Adipose tissue (tissue), 3 donors: Measurements from ENCODE around the gene MDC1. TPM values are rescaled to one million over a fixed set of nuclear protein-coding genes. Genes with fewer than 3 reads are reported as not detected.
A peak's percentile ranks its signal among the peaks of the same experiment; 100 is the strongest.
"Not testable (repeated sequence)": the region's sequence is repeated elsewhere in the genome, so short reads cannot be mapped to it uniquely, and the experiment has no call there.

Source experiments
- H3K27ac ChIP-seq: one replicate; pipeline ENCODE4 v1.5.1; 2013; ENCODE audit warnings: low read depth, low read length
- WGBS, 3 donors: extraction: QIAGEN DNeasy Blood & Tissue Kit; methylation state at CpG; one replicate each; pipeline ENCODE4 v1.1.7; 2013; 5-methylcytosine and 5-hydroxymethylcytosine counted together
- polyA plus RNA-seq, 3 donors: library from polyadenylated mRNA; stranded (reverse); fragments of 200-250 nt; gene quantifications; one replicate each; pipeline ENCODE4 v1.2.3, GENCODE V29; 2013
- donor health status: healthy with polysubstance abuse.
- donor health status: Bipolar disorder and iron deficiency.
- donor health status: healthy.

The MDC1 gene
- polyA plus RNA-seq, 3 donors: 7.4 to 12.7 (median 7.8) TPM

GRCh38 chr6:30727920-30728553 lies 11.0 kb upstream of the MDC1 start:
- H3K27ac ChIP-seq: no peak overlapping the region
- 56 to 64% (median 61%) methylated on average over 7 of the region's 7 CpGs for WGBS, 3 donors

GRCh38 chr6:30726506-30727413 lies 9.7 kb upstream of the MDC1 start:
- WGBS, 3 donors: 84 to 90% (median 89%) methylated on average over 8 to 11 of the region's 11 CpGs

GRCh38 chr6:30725713-30726505 lies 8.8 kb upstream of the MDC1 start:
- WGBS, 3 donors: 59 to 72% (median 59%) methylated on average over 3 of the region's 3 CpGs
- no peak overlapping the region for H3K27ac ChIP-seq

More at GRCh38 chr6:30726506-30727413, 9.7 kb upstream of the MDC1 start:
- H3K27ac ChIP-seq: no peak overlapping the region

GRCh38 chr6:30724906-30725667 lies 8.0 kb upstream of the MDC1 start:
- 42 to 48% (median 46%) methylated on average over 6 of the region's 6 CpGs for WGBS, 3 donors
- no peak overlapping the region for H3K27ac ChIP-seq

GRCh38 chr6:30723843-30724741 lies 7.0 kb upstream of the MDC1 start:
- not testable (repeated sequence) for H3K27ac ChIP-seq
- 51 to 66% (median 63%) methylated on average over 29 of the region's 29 CpGs for WGBS, 3 donors

GRCh38 chr6:30723159-30723842 lies 6.2 kb upstream of the MDC1 start:
- 55 to 68% (median 65%) methylated on average over 16 of the region's 16 CpGs for WGBS, 3 donors
- H3K27ac ChIP-seq: not testable (repeated sequence)

GRCh38 chr6:30722280-30723112 lies 5.4 kb upstream of the MDC1 start:
- H3K27ac ChIP-seq: peak overlapping the region; percentile 69
- 13 to 28% (median 16%) methylated on average over 27 of the region's 27 CpGs for WGBS, 3 donors

GRCh38 chr6:30722025-30722279 lies 4.9 kb upstream of the MDC1 start:
- H3K27ac ChIP-seq: not testable (repeated sequence)
- WGBS, 3 donors: 4 to 25% (median 6%) methylated on average over 10 of the region's 10 CpGs

GRCh38 chr6:30721198-30722024 lies 4.3 kb upstream of the MDC1 start:
- H3K27ac ChIP-seq: peak overlapping the region; percentile 63
- WGBS, 3 donors: 1 to 2% (median 1%) methylated on average over 71 of the region's 71 CpGs

GRCh38 chr6:30720738-30721197 lies 3.7 kb upstream of the MDC1 start:
- WGBS, 3 donors: 0% methylated on average over 29 of the region's 29 CpGs
- H3K27ac ChIP-seq: peak overlapping the region; percentile 63

GRCh38 chr6:30719791-30720737 lies 3.0 kb upstream of the MDC1 start, which contains the start of gene TUBB:
Gene TUBB (plus strand): TSS chr6:30720352. CDS start chr6:30720507, 155 bp downstream.
- peak within 1 kb of the TSS; percentile 63 for H3K27ac ChIP-seq
- whole genome bisulfite sequencing, 3 donors: 0 to 1% (median 1%) methylated on average over 37 to 38 of the region's 38 CpGs

GRCh38 chr6:30719356-30719755 lies 2.3 kb upstream of the MDC1 start:
- 18 to 25% (median 21%) methylated on average over 8 of the region's 8 CpGs for WGBS, 3 donors
- H3K27ac ChIP-seq: no peak overlapping the region

GRCh38 chr6:30717845-30718720 lies 1.0 kb upstream of the MDC1 start:
- 76 to 79% (median 77%) methylated on average over 35 to 37 of the region's 37 CpGs for WGBS, 3 donors

GRCh38 chr6:30716879-30717128 lies 277 bp downstream of the MDC1 start:
- peak overlapping the region; percentile 89 for H3K27ac ChIP-seq
- WGBS, 3 donors: 1 to 6% (median 5%) methylated on average over 8 of the region's 8 CpGs

More at GRCh38 chr6:30717845-30718720, 1.0 kb upstream of the MDC1 start:
- H3K27ac ChIP-seq: not testable (repeated sequence)
